ENCODE measurements around the gene RNU1-2.
"Not testable (repeated sequence)": the region's sequence is repeated elsewhere in the genome, so short reads cannot be mapped to it uniquely, and the experiment has no call there.

The RNU1-2 gene

DNA sequence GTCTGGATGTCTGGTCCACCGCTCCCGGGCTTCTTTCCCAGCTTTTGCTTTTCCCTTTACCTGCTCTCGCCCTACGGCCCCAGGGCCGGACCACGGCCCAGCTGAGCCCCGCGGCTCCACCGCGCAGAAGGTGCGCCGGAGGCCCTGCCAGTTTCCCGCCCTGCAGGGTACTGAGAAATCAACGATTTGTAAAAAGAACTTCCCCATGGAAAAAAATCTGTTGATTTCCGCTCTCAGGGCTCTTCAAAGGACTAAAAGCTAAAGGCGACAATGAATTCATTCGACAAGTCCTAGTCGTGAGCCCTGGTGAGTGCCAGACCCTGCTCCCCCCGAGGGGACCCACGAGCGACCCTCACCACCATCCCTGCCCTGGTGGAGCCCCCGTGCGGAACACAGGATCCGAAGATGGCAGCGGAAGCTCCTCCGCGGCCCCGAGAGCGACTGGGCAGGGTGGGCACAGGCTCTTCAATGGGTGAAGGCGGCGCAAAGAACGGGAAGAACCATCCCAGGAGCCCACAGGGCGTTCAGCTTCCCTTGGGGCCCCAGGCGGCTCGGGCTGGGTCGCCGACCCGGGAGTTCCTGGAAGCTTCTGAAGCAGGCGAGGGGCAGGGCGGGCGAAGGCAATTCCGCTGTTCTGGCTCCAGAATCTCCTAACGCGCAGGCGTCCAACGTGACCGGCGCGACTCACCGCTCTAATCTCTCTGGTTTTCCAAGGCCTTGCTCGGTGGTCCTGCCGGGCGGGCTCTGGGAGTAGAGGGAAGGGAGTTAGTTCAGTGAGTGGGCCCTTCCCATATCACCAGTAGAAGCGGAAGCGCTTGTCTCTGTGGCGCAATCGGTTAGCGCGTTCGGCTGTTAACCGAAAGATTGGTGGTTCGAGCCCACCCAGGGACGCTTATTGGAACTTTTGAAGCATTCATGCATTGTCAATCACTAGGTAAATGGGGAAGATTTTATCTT is 6.6 kb upstream of the RNU1-2 start:
- DNase-seq: peak in 4 of 5 experiments; percentile 25 to 50 (median 36)

DNA sequence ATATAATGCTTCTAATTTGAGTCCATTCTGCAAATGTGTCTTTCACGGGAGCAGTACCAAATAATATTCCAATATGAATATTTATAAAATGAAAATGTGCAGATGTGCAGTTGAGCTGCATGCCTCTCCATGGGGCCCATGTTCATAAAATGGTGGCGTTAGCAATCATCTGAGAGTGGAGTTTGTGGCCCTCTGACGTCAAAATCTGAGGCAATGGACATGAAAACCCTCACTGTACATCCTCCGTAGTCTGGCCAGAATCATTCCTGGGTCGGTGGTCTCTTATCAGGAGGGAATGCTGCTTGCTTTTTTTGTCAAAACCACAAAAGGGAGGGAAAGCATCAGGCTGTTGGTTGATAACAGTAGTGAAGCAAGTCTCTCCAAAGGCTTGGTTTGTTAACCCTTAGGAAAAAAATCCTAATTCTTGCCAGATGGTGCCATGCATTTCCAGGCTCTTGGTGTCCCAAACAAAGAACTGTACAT is 5.2 kb upstream of the RNU1-2 start:
- DNase-seq: not testable (repeated sequence)

DNA sequence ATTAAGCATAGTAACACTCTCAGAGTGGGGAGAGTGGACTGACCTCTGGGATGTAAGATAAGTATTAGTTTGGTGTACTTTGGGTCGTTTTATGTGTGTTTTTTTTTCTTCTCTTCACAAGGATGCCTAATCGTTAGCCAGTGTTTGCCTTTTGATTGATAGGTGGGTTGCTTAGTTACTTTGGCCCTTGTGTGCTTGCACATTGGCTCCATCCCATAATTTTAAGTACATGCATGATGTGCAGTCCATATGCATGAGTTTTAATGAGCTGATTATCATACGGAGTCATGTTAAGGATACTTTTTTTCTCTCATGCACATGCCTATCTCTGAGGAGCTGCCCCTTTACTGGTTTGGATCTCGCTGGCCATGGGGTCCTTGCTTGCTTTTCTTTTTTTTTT is 4.7 kb upstream of the RNU1-2 start:
- DNase-seq: not testable (repeated sequence)

DNA sequence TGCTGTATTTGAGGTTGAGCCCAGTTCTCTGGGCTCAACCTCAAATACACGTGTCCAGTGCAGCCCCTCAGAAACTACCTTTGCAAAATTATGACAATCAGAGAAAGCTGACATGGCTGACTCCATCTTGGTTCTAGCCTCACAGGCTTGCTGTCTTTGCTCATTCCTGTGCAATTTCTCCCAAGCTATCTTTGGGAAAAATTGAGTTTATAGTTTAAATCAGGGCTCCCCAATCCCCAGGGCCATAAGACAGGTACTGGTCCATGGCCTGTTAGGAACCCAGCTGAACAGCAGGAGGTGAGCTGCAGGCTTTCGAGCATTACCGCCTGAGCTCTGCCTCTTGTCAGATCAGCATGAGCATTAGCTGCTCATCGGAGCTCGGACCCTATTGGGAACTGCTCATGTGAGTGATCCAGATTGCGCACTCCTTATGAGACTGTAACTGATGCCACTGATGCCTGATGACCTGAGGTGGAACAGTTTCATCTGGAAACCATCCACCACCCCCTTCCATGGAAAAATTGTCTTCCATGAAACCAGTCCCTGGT is 2.7 kb upstream of the RNU1-2 start:
- not testable (repeated sequence) for DNase-seq

DNA sequence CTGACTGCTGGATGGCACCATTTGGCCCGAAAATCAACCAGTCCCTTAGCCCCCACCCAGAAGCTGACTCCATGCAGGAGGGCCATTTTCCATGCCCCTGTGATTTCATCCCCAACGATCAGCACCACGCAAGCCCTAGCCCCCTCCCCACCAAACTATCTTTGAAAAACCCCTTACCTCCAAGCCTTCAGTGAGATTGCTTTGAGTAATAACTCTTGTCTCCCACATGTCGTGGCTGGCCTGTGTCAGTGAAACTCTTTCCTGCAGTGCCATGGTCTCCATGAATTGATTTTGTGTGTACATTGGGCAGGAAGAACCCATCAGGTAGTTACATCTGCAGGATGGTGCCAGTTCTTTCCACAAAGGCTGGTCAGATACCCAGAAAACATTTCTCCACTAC is 2.0 kb upstream of the RNU1-2 start:
- DNase-seq: not testable (repeated sequence)

DNA sequence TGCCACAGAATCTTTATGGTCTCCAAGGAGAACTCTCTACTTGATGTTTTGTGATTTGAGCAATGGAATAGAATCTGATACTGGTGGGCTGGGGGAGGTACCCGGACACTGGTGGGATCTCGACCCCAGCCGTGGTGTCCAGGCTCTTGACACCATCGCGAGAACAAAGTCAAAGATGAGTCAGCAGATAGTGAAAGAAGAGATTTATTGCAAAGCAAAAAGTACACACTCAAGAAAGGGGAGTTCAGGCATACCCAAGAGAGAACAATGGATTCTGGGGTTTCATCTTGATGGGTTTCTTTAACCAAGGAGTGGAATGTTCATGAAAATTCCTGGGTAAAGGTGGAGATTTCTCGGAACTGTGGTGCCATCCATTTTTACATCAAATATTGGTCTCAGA is 1.4 kb upstream of the RNU1-2 start:
- DNase-seq: not testable (repeated sequence)

DNA sequence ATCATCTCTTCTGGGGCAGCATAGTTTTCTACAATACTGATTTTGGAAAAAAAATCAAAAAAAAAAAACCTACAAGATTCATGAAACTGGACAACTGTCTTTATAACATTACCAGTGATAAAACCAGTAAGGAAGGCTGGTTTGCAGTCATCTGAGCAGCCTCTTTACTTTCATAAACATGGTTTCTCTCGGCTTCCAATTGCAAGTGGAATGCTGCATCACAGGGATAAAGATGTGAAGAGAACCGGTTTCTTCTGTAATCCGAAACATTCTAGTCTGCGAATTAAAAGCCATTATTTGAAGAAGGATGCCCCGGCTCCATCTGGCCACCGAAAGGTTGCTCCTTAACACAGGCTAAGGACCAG is 565 bp upstream of the RNU1-2 start:
- DNase-seq: not testable (repeated sequence)

DNA sequence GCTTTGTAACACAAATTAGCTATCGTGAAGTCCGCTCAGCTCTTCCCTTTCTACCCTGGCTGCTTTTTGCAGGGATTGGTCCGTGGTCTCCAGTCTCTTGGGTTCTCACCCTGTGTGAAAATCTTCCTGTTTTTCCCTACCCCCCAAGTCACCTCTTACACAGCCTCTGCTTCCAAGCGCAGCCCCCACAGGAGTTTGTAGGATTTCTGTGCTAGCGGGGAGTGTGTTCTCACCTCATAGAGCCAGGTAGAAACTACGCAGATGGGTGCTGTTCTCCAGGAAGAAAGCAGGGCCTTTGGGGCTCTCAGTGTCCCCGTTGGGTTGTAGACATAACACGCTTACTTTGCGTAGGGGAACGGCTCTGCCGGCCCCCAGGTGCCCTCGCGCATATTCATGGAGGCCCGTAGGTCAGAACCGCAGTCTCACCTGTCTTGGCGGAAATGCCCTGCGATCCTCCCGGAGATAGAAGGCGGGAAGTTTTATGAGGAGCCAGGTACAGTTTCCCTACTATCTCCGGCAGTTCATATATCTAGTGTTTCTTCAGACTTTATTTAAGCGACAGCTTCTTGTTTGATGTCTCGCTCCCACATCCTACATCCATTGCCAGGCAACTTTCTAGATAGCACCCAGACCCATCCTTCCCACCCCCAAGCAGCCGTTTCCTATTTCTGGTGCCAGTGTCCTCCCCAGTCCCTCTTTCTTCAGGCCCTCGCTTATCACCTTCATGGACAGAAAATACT is 706 bp downstream of the RNU1-2 start:
- DNase-seq: peak in 4 of 5 experiments; percentile 53 to 83 (median 67)

DNA sequence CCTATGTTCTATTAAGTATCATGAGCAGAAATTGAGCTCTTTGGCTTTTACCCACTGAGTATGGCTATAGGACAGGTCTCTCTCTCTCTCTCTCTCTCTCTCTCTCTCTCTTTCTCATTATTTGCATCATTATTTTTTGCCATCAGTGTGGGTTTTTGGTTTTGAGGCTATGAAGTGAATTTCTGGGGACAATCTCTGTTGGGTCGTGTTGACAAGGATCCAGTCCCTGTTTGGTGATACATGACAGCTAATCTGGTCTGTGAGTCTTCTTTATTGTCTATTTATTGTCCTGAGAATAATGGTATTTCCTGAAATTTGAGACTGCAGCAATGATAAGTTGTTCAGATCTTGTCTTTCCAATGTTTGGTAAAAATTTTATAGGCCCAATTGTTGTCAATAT is 1.9 kb downstream of the RNU1-2 start:
- not testable (repeated sequence) for DNase-seq

DNA sequence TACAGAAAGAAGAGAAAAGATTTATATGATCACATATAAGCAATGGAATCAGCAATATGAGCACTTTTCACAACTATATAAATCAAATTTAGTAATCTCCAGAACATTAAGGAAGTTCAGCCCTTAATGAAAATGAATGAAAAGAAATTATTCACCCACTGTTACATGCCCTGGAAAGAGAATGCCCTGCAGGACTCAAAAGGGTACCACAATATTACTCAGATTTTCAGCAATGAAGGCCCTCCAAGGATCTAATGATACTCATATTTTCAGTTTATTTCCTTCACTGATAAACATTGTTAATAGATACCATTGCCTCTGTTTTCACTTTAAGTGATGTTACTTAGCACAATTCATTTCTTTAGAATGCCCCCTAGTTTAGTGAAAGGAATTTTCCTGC is 2.5 kb downstream of the RNU1-2 start:
- DNase-seq: not testable (repeated sequence)

DNA sequence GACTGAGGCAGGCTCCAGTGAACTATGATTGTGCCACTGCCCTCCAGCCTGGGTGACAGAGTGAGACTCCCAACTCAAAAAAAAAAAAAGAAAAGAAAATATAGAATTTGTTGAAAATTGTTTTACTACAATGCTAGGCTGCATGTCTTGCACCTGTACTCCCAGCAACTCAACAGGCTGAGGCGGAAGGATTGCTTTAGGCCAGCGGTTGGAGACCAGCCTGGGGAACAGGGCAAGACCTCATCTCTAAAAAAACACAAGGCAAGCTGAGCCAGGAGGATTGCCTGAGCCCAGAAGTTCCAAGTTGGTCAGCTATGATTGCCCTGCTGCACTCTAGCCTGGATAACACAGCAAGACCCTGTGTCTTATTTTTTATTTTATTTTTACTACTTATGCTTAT is 3.2 kb downstream of the RNU1-2 start:
- DNase-seq: not testable (repeated sequence)

DNA sequence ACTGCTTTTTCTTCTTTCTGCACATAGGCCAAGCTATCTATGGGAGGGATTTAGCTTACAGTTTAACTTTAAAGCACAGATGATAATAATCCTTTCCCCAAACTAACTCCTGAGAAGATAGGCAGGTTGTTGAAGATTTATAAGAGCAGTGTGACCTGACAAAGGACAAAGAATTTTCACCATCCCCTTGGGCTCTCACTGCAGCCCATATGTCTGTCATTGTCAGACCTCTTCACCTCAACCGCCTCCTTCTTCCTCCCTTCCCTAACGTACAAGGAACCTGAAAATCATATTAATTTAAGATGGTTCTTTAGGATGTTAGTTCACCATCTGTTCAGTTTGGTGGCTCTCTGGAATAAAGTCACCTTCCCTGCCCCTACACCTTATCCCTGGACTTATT is 5.0 kb downstream of the RNU1-2 start:
- DNase-seq: no peak

DNA sequence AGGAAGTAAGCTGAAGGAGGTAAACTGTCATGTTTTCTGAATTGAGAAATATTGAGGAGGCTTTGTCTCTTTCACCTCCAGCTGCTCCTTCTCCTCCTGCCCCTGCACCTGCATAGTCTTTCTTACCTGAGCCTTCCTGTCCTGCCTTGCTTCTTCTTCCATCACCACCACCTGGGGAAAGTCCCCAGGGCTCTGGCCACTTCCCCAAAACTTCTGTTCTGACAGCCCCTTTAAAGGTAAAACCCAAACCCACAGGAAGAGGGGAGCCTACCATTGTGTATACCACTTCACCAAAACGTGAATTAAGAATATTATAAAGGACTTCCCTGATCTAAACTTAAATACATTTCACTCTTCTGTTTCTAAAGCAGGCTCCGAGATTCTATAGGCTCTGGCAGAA is 5.6 kb downstream of the RNU1-2 start:
- not testable (repeated sequence) for DNase-seq

DNA sequence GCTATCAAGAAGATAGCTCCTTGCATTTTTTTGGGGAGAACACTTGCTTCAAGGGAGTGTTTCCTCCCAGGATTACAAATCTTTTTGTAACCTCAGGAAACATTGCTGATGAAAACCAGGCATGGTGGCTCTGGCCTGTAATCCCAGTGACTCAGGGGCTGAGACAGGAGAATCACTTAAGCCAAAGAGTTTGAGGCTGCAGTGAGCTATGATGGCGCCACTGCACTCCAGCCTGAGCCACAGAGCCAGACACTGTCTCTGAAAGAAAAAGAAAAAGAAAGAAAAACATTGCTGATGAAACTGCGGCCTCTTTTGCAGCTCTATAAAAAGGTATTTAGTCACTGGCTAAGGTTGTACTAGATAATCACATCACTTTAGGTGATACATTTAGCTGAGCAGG is 7.3 kb downstream of the RNU1-2 start:
- DNase-seq: peak in 1 of 5 experiments; percentile 17

DNA sequence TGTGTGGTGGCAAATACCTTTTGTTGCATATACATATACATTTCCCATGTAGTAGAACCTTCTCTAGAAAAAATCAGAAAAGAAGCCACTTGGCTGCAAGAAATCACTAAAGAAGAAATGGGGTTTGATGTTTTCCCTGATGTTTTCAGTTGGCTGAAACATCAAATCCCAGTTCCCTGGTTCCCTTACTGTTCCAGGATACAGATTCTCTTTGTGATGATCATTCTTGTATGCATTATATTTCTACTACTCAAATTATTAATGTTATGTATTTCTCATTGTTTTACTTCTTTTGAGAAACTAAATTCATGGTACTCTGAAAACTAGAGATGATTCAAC is 7.6 kb downstream of the RNU1-2 start:
- DNase-seq: no peak

DNA sequence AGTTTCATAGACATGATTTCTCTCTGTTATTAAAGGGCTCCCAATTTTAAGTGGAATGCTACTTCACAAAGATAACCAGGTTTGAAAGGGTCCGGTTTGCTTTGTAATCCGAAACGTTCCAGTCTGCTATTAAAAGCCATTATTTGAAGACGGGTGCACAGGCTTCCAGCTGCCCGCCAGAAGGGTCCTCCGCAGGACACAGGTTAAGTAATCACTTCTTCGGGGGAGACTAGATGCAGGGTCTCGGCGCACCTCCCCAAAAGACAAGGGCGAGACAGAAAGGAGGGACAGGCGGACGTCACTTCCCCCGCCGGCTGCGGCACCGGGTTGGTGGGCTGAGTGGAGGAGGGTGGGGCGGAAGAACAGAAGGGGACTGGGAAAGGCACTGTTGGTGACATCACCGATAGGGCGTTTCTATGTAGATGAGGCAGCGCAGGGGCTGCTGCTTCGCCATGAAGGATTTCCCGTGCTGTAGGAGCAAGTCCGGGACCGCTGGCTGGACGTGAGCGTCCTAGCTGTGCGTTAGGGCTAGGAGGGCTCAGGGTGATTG is 8.9 kb downstream of the RNU1-2 start:
- DNase-seq: peak; percentile 95 to 100 (median 98)

DNA sequence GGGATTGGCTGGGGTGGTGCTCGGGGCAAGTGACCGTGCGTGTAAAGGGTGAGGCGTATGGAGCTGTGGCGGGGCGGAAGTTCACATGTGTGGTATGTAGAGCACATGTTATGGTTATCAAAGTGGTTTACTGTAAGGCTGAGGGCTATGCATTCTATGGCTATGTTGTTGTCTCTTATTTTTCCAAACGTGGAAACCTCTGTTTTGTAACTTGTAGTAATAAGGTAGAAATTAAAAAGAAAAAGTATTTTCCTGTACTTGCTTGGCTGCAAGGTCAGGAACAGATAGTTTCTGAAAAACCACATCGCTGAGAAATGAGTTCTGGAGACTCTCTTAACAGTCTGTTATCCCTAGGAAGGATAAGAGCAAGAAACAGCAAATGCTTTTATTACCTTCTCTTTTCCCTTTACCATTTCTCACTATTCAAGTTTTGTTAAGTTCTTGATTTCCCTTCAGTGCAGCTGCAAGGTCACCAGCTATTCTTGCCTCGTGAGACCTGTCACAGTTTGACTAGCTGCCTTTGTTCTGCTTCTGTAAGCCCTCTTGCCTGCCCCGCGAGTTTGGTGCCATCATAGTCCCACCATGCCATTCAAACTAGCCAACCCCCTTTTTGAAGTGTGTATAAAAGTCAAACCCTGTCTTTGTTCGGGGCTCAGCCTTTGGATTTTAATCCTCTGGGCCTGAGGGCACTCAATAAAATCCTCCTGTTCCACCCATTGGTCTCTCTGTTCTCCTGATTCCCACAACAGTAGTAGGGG is 9.5 kb downstream of the RNU1-2 start:
- DNase-seq: peak in 1 of 5 experiments; percentile 41

DNA sequence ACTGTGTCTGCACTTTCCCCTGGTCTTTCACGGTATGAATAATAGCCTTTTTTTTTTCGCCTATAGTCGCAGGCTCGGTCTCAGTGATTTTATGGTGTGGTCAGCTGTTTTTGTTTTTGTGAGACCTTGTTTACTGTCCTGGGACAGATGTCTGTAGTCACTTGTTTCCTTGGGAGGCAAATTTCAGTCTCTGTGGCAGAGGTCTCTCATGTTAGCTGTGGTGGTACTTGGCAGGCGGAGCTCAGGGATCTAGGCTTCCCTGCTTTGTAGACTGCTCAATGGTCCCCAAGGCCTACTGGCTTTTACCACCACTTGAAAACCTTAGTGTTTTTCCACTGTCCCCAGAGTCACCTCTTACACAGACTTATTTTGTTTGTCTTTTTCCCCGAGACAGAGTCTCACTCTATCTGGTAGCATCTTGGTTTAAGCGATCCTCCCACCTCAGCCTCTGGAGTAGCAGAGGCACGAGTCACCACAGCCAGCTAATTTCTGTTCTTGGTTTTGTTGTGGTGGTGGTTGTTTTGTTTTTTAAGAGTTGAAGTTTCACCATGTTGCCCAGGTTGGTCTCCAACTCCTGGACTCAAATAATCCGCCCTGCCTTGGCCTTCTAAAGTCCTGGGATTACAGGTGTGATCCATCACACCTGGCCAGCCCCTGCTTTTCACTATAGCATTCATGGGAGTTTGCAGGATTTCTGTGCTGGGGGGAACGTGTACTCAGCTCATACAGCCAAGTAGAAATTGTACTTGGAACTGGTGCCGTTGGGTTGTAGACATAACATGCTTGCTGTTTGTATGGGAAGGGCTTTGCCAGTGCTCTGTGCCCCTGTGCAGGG is 10.3 kb downstream of the RNU1-2 start:
- DNase-seq: peak in 1 of 5 experiments; percentile 51

DNA sequence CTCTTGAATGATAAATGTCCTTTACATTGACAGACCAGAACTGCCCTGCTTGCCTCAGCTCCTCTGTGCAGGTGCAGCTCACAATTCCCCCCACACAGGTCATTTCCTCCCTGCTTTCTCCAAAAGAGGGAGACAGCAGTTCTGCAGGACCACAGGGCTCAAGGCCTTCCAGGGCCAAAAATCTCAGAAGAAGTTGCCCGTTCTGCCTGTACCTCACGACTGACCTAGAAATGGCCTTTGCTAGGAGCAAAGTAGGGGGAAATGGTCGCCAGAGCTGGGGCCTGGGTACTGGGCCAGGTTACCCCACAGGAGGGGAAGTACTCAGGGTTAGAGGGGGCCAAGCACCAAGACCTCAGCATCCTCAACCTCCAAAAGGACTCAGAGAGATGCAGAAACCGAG is 11.1 kb downstream of the RNU1-2 start:
- no peak for DNase-seq

DNA sequence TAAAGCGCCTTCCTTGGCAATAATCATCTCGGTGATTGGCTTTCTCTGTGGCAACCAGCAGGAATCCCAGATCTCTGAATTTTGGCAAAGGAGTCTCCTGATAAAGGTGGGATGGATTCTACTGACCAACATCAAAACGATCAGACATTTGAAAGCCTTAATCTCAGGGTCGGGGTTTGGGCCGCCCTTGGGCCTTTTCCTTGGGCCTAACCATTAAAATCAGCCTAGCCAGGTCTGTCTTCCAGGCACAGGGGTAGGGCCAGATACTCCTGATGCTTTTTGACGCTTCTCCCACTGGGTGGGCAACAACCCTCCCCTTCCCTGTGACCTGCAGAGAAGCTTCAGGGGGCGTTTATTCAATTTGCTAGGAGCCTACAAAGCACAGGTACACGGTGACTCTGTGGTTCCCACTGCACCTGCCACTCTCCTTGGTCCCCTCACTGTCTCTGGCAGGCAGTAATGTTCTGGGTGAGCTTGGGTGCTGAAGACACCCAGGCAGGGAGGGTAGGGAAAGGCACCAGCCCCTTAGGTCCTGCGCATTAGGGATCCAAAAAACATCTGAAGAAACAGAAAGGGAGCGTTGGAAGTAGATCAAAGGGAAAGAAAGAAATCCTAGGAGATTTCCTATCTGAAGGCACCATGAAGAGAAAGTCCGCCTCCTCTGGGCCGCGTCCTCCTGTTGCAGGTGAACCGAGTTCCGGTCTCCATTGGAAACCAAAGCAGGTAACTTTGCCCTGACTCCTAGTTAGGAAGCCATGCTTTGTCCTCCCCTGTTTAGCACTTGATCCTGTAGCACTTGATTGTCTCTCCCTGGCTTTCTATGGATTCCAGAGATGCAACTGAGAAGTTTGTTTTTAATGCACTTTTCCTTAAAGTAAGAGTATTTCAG is 12.3 kb downstream of the RNU1-2 start:
- no peak for DNase-seq
